ENCODE measurements around the gene ITPA. TPM values are rescaled to one million over a fixed set of nuclear protein-coding genes. Genes with fewer than 3 reads are reported as not detected.

The ITPA gene
- total RNA-seq, 2 experiments from 2014 or later = 56.3 to 66.9 TPM

- no peak for ATAC-seq
- H3K27me3 Mint-ChIP-seq = peaks cover 52% of the 10 kb centered on the region
- POLR2A ChIA-PET = interaction anchor here (1.1 to 1.3 kb wide), 2 partner anchors 20 to 32 kb away, joined by 4 read pairs; no protein-coding TSS in a partner anchor
Measured at GRCh38 chr20:3239867-3240775, 30.8 kb downstream of the ITPA start.

GRCh38 chr20:3240776-3241363 lies 31.6 kb downstream of the ITPA start:
- no peak overlapping the region for H3K27ac Mint-ChIP-seq
- H3K4me3 Mint-ChIP-seq = no peak overlapping the region
- peaks cover 48% of the 10 kb centered on the region for H3K27me3 Mint-ChIP-seq
- no peaks in the 10 kb centered on the region for H3K36me3 Mint-ChIP-seq (ENCODE audit: low read depth)
- H3K4me1 Mint-ChIP-seq (ENCODE audit: low read depth) = peaks cover 6% of the 10 kb centered on the region
- ChIA-PET CTCF (interaction anchor here (2.6 kb wide), 1 partner anchor 22 kb away, joined by 14 read pairs; no protein-coding TSS in a partner anchor), POLR2A (no interaction called here)
- no peak for DNase-seq
- TF ChIP-seq CTCF (IDR thresholded peaks at IDR 0.05) = no peak
- no peak for ATAC-seq
- intact Hi-C loops (cut with micrococcal nuclease) = no loop called here
- no peaks in the 10 kb centered on the region for H3K9me3 Mint-ChIP-seq

More at GRCh38 chr20:3239867-3240775, 30.8 kb downstream of the ITPA start:
- Mint-ChIP-seq H3K36me3 (ENCODE audit: low read depth) (no peaks in the 10 kb centered on the region), H3K9me3 (no peaks in the 10 kb centered on the region), H3K4me3 (peak overlapping the region; percentile 75), H3K4me1 (ENCODE audit: low read depth) (peaks cover 6% of the 10 kb centered on the region), H3K27ac (no peak overlapping the region)
- CTCF ChIA-PET = interaction anchor here (0.6 to 2.6 kb wide), 5 partner anchors 8 to 77 kb away, joined by 3 to 14 read pairs (median 4); no protein-coding TSS in a partner anchor
- DNase-seq = no peak
- intact Hi-C loops (cut with micrococcal nuclease) = no loop called here
- TF ChIP-seq CTCF (IDR thresholded peaks at IDR 0.05) = no peak

- no peak for ATAC-seq
- H3K36me3 Mint-ChIP-seq (ENCODE audit: low read depth) = no peaks in the 10 kb centered on the region
- H3K4me1 Mint-ChIP-seq (ENCODE audit: low read depth) = peaks cover 6% of the 10 kb centered on the region
- DNase-seq = no peak
- TF ChIP-seq CTCF (IDR thresholded peaks at IDR 0.05) = no peak
- intact Hi-C loops (cut with micrococcal nuclease) = no loop called here
- no peak overlapping the region for H3K4me3 Mint-ChIP-seq
- H3K27me3 Mint-ChIP-seq = peaks cover 39% of the 10 kb centered on the region
- POLR2A ChIA-PET = no interaction called here
- H3K9me3 Mint-ChIP-seq = no peaks in the 10 kb centered on the region
- CTCF ChIA-PET = no interaction called here
- H3K27ac Mint-ChIP-seq = no peak overlapping the region
Measured at GRCh38 chr20:3242172-3242692, 32.9 kb downstream of the ITPA start.

GRCh38 chr20:3243718-3244358 lies 34.5 kb downstream of the ITPA start:
- ATAC-seq = no peak

More at GRCh38 chr20:3243718-3244358, 34.5 kb downstream of the ITPA start:
- ChIA-PET POLR2A (interaction anchor here (0.9 kb wide), 1 partner anchor 13 kb away, joined by 3 read pairs; no protein-coding TSS in a partner anchor), CTCF (no interaction called here)
- H3K36me3 Mint-ChIP-seq (ENCODE audit: low read depth) = no peaks in the 10 kb centered on the region
- no peak overlapping the region for H3K27ac Mint-ChIP-seq
- no peaks in the 10 kb centered on the region for H3K9me3 Mint-ChIP-seq
- peaks cover 6% of the 10 kb centered on the region for H3K4me1 Mint-ChIP-seq (ENCODE audit: low read depth)
- no peak for DNase-seq
- TF ChIP-seq CTCF (IDR thresholded peaks at IDR 0.05) = no peak
- intact Hi-C loops (cut with micrococcal nuclease) = no loop called here
- H3K27me3 Mint-ChIP-seq = peaks cover 42% of the 10 kb centered on the region
- no peak overlapping the region for H3K4me3 Mint-ChIP-seq
